Measurements from ENCODE around the gene THADA.

DNA sequence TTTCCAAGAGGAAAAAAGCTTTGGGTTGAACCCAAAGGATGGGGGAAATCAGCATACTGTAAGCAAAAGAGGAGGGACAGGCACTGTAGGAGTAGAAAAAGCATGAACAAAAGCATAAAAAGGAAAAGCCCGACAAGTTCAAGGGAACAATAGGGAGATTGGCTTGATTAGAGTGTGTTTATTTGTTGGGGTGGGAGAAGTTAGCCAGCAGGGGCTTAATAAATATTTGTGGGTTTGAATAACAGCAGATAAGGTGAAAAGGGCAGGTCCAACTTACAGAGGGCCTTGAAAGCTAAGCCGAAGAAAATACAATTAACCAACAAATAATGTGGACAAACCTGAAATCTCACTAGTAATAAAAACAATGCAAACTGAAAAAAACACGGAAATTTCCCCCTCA lies 126.7 kb downstream of the THADA start:
- TF ChIP-seq, protein P1, sequence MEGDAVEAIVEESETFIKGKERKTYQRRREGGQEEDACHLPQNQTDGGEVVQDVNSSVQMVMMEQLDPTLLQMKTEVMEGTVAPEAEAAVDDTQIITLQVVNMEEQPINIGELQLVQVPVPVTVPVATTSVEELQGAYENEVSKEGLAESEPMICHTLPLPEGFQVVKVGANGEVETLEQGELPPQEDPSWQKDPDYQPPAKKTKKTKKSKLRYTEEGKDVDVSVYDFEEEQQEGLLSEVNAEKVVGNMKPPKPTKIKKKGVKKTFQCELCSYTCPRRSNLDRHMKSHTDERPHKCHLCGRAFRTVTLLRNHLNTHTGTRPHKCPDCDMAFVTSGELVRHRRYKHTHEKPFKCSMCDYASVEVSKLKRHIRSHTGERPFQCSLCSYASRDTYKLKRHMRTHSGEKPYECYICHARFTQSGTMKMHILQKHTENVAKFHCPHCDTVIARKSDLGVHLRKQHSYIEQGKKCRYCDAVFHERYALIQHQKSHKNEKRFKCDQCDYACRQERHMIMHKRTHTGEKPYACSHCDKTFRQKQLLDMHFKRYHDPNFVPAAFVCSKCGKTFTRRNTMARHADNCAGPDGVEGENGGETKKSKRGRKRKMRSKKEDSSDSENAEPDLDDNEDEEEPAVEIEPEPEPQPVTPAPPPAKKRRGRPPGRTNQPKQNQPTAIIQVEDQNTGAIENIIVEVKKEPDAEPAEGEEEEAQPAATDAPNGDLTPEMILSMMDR (conservative IDR thresholded peaks at IDR 0.05; ENCODE audit: low read length) = no peak
- TF ChIP-seq EZH2phosphoT487 (IDR thresholded peaks at IDR 0.05; ENCODE audit: borderline replicate concordance, low read depth, low read length) = no peak

Measured in OCI-LY7 (cell line).